Ovary (tissue), 3 donors: ENCODE results near the gene BBS7.

Source experiments
- CTCF ChIP-seq, 3 donors: fragments of 450-650 bp in 2 of 3; fragments of 200-600 bp in 1 of 3; IDR thresholded peaks; one replicate each; pipeline versions ENCODE4 v1.5.1 to v1.8.0; 2016 to 2022; ENCODE audit warnings: antibody characterized with exemption in 3 of 3, mild to moderate bottlenecking in 1 of 3
- EP300 ChIP-seq: sonication (generic); formaldehyde crosslinking; IDR thresholded peaks from one replicate; pipeline ENCODE4 v1.6.1; 2017; ENCODE audit warnings: antibody characterized with exemption
- POLR2A ChIP-seq: fragments of 450-650 bp; IDR thresholded peaks from one replicate; pipeline ENCODE4 v1.6.1; 2017; ENCODE audit warnings: antibody characterized with exemption, mild to moderate bottlenecking, moderate library complexity
- donor health status: DM: no; HTN: no; CAD: no.

- no peak for TF ChIP-seq CTCF (IDR thresholded peaks at IDR 0.05)
- TF ChIP-seq POLR2A, result no peak
- TF ChIP-seq EP300, result no peak
These were observed 23.6 kb downstream of the BBS7 start for GRCh38 chr4:121846662-121847061.
